GM23248 (cell line): ENCODE measurements around the gene L1CAM. TPM values are rescaled to one million over a fixed set of nuclear protein-coding genes. Genes with fewer than 3 reads are reported as not detected.

ENCODE experiments used
- DNase-seq: peaks from one replicate; pipeline ENCODE4 v3.0.0-alpha.2; 2015
- H2AFZ ChIP-seq: fragments of 200-600 bp; sonication (generic); 2 replicates; pipeline ENCODE4 v1.6.1; 2016; ENCODE audit warnings: antibody characterized with exemption
- H3F3A ChIP-seq: fragments of 200-600 bp; sonication (generic); 2 replicates; pipeline ENCODE4 v1.6.1; 2016; ENCODE audit warnings: mild to moderate bottlenecking, antibody characterized with exemption, mixed run types; ENCODE audit not compliant: insufficient read depth
- H3K27ac ChIP-seq: fragments of 200-600 bp; sonication (generic); 2 replicates; pipeline ENCODE4 v1.5.1; 2016; ENCODE audit warnings: mild to moderate bottlenecking
- H3K27me3 ChIP-seq: fragments of 200-600 bp; sonication (generic); replicated peaks from 2 replicates; pipeline ENCODE4 v1.6.1; 2016; ENCODE audit warnings: mild to moderate bottlenecking; ENCODE audit not compliant: insufficient read depth
- H3K36me3 ChIP-seq: fragments of 200-600 bp; sonication (generic); 2 replicates; pipeline ENCODE4 v1.6.1; 2016; ENCODE audit warnings: low read depth, mild to moderate bottlenecking
- H3K4me1 ChIP-seq: fragments of 200-600 bp; sonication (generic); 2 replicates; pipeline ENCODE4 v1.6.1; 2016; ENCODE audit warnings: mild to moderate bottlenecking; ENCODE audit not compliant: insufficient read depth
- H3K4me2 ChIP-seq: fragments of 200-600 bp; sonication (generic); one replicate; pipeline ENCODE4 v1.6.1; 2016; ENCODE audit warnings: mild to moderate bottlenecking; ENCODE audit not compliant: unreplicated experiment
- H3K4me3 ChIP-seq: fragments of 200-600 bp; sonication (generic); 2 replicates; pipeline ENCODE4 v1.5.1; 2016; ENCODE audit warnings: mild to moderate bottlenecking
- H3K79me2 ChIP-seq: fragments of 200-600 bp; sonication (generic); 2 replicates; pipeline ENCODE4 v1.6.1; 2016; ENCODE audit warnings: mild to moderate bottlenecking; ENCODE audit not compliant: insufficient read depth
- H3K9ac ChIP-seq: fragments of 200-600 bp; sonication (generic); 2 replicates; pipeline ENCODE4 v1.6.1; 2016; ENCODE audit warnings: mild to moderate bottlenecking
- H3K9me2 ChIP-seq: fragments of 200-600 bp; sonication (generic); 2 replicates; pipeline ENCODE4 v1.6.1; 2016; ENCODE audit warnings: mixed run types, mild to moderate bottlenecking, moderate library complexity; ENCODE audit not compliant: insufficient read depth
- H3K9me3 ChIP-seq: fragments of 200-600 bp; sonication (generic); one replicate; pipeline ENCODE4 v1.6.1; 2017; ENCODE audit warnings: low read depth
- H4K20me1 ChIP-seq: fragments of 200-600 bp; sonication (generic); 2 replicates; pipeline ENCODE4 v1.6.0; 2016; ENCODE audit not compliant: insufficient read depth
- EZH2 ChIP-seq: fragments of 200-600 bp; sonication (generic); IDR thresholded peaks from 2 replicates; pipeline ENCODE4 v1.6.1; 2018; ENCODE audit warnings: antibody characterized with exemption, mild to moderate bottlenecking; ENCODE audit not compliant: insufficient read depth, poor library complexity, severe bottlenecking
- EZH2phosphoT487 ChIP-seq: fragments of 200-600 bp; sonication (generic); IDR thresholded peaks from 2 replicates; pipeline ENCODE4 v1.6.1; 2018; ENCODE audit warnings: antibody characterized with exemption, moderate library complexity, mild to moderate bottlenecking, low read depth; ENCODE audit not compliant: insufficient read depth
- WGBS, 2 experiments: methylation state at CpG; one replicate each; pipeline ENCODE4 v1.1.6; 2015 to 2017; ENCODE audit warnings: low lambda C conversion rate in 2 of 2, low coverage in 1 of 2; ENCODE audit errors: missing lambda C conversion rate in 2 of 2; 5-methylcytosine and 5-hydroxymethylcytosine counted together
- in situ Hi-C: fragments of 300-500 bp; cut with MboI; formaldehyde crosslinking; loops from 2 replicates; pipeline ENCODE4 v1.15.0; 2020
- polyA plus RNA-seq: library from polyadenylated mRNA; unstranded; fragments of >200 nt; fragmentation: Nextera tagmentation; extraction: Ambion mirVana; gene quantifications from 2 replicates; pipeline ENCODE4 v1.2.1, GENCODE V29; 2016
- total RNA-seq: library from RNA; depleted of rRNA; stranded (reverse); fragments of >200 nt; shearing (Covaris generic); gene quantifications from 2 replicates; pipeline ENCODE4 v1.2.3, GENCODE V29; 2014

The L1CAM gene
- total and polyA plus RNA-seq, 2 experiments from 2014 or later: 0.38 to 1.9 TPM

DNA sequence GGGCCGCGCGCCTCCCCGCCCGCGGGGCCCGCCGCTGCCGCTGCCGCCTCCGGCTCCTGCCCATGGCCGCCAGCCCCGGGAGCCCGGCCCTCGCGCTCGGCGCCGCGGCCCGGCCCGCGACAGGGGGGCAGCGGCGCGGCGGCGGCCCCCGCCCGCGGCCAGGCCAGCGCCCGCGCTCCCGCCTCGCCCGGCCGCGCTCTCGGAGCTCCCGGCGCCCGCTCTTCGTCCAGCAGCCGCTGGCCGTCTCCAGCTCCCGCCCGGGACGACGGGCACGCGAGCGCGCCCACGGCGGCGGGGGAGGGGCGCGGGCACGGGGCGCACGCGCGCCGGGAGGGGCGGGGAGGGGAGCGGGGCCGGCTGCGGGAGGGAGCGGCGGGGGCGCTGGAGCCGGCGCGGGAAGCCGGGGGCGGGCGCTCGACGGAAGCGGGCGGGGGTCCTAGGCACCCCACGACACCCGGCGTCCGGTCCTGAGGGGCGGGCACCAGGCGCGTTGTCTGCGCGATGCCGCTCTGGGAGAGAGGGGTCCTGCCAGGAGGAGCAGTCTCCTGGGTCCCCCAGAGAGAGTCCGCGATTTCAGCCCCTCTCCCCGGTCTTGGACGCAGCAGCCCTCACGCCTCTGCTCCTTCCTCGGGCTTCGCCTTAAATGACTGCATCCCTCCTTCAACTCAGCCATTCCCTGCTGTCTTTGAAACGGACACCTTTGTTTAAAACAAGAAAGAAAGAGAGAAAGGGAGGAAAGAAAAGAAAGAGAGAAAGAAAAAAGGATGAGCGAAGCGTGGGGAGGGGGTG lies 55.1 kb downstream of the L1CAM start:
- no peaks in the 10 kb centered on the region for H3K9me2 ChIP-seq
- no peak overlapping the region for H3K9ac ChIP-seq
- H3K36me3 ChIP-seq: no peaks in the 10 kb centered on the region
- no peaks in the 10 kb centered on the region for H3K4me1 ChIP-seq
- peak; percentile 11 for DNase-seq
- no peaks in the 10 kb centered on the region for H4K20me1 ChIP-seq
- H3K27ac ChIP-seq: no peak overlapping the region
- in situ Hi-C loops: no loop called here
- no peak overlapping the region for H3K4me3 ChIP-seq
- H3F3A ChIP-seq: no peaks in the 10 kb centered on the region
- TF ChIP-seq EZH2 (no peak), EZH2phosphoT487 (no peak)
- H2AFZ ChIP-seq: no peak overlapping the region
- no peaks in the 10 kb centered on the region for H3K79me2 ChIP-seq
- WGBS, 2 experiments: 11 to 31% methylated on average over 4 to 10 of the region's 102 CpGs
- no peaks in the 10 kb centered on the region for H3K9me3 ChIP-seq
- no peak overlapping the region for H3K4me2 ChIP-seq
- no peaks in the 10 kb centered on the region; the same call in 1 of the 2 replicates for H3K27me3 ChIP-seq

DNA sequence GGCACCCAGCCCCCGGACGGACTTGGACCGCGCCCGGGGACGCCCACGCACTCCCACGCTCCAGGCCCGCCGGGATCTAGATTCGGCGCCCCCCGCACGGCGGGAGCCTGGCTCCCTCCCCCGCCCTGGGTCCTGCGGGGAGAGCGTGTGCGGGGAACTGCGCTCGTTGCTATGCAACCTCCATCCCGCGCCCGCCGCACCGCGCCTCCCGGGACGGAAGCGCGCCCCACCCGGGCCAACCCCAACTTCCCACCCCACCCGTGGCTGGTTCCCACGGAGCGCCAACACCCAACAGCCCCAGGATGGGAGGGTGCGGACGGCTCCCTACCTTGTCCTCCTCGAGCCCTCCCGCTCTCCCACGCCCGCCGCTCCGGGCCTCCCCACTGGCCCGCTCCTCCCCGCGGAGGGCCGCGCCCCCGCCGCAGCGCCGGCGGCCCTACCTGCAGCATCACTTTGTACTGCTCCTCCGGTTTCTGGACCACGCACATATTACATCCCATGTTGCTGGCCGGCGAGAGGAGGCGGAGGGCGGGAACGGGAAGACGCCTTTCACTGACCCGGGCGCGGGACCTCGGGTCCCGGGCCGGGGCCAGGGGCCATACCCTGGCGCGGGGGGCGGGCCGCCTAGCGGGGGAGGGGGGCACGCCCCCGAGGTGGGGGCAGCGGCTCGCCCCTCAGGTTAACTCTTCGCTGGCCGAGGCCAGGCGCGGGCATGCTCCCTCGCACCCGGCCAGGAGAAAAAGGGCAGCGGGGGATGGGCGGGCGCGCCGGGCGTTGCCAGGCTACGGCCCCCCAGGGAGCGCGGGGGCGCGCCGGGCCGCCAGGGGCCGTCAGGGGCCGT lies 56.0 kb downstream of the L1CAM start, which contains the start of gene PDZD4:
TSS of gene PDZD4 (minus strand) at position 746 of the 841 bp plus-strand sequence. CDS start at position 500, 246 bp downstream.
- WGBS, 2 experiments: 0 to 3% methylated on average over 10 to 24 of the region's 97 CpGs

DNA sequence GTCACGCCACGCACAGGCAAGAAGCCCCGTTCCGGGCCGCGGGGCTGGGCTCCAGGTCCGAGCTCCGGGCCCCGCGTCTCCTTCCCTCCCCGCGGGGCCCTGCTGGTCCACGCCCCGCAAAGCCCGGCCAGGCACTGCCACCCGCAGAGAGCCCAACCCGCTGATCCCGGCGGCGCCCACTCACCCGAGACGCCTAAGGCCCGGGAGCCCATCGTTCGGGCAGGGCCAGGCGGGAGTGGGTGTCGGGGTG lies 56.5 kb downstream of the L1CAM start:
- Histone ChIP-seq H4K20me1 (no peaks in the 10 kb centered on the region), H3K9ac (no peak overlapping the region), H3K27ac (no peak overlapping the region), H3K9me2 (no peaks in the 10 kb centered on the region), H3K9me3 (no peaks in the 10 kb centered on the region), H3K4me2 (no peak overlapping the region), H3K27me3 (no peaks in the 10 kb centered on the region; the same call in 1 of the 2 replicates), H2AFZ (no peak overlapping the region), H3K36me3 (no peaks in the 10 kb centered on the region), H3K4me3 (no peak overlapping the region), H3K79me2 (no peaks in the 10 kb centered on the region), H3F3A (no peaks in the 10 kb centered on the region), H3K4me1 (no peaks in the 10 kb centered on the region)
- in situ Hi-C loops: no loop called here
- TF ChIP-seq EZH2phosphoT487 (peak; percentile 36; the same call in 1 of the 2 replicates), EZH2 (no peak)
- peak; percentile 19 for DNase-seq
- WGBS, 2 experiments: 1% methylated on average over 14 of the region's 27 CpGs; no CpG with 5 or more reads in 1 of the 2 experiments

More for the DNA sequence above, 56.0 kb downstream of the L1CAM start, which contains the start of gene PDZD4:
- H3F3A ChIP-seq: no peaks in the 10 kb centered on the region
- H3K9ac ChIP-seq: no peak within 1 kb of the TSS
- H4K20me1 ChIP-seq: no peaks in the 10 kb centered on the region
- no peaks in the 10 kb centered on the region for H3K79me2 ChIP-seq
- no peaks in the 10 kb centered on the region for H3K9me3 ChIP-seq
- peak; percentile 56; the same call in 1 of the 2 replicates for TF ChIP-seq EZH2phosphoT487
- peak; percentile 90 for TF ChIP-seq EZH2
- H3K27me3 ChIP-seq: no peaks in the 10 kb centered on the region; the same call in 1 of the 2 replicates
- peak; percentile 9 for DNase-seq
- in situ Hi-C loops: no loop called here
- H3K9me2 ChIP-seq: no peaks in the 10 kb centered on the region
- H3K27ac ChIP-seq: no peak within 1 kb of the TSS
- no peak within 1 kb of the TSS for H3K4me2 ChIP-seq
- no peaks in the 10 kb centered on the region for H3K36me3 ChIP-seq
- H3K4me1 ChIP-seq: no peaks in the 10 kb centered on the region
- 0 out of 2 replicates have a peak within 1 kb of the TSS, but pooled peaks have one; percentile 29 for H3K4me3 ChIP-seq
- H2AFZ ChIP-seq: no peak within 1 kb of the TSS

DNA sequence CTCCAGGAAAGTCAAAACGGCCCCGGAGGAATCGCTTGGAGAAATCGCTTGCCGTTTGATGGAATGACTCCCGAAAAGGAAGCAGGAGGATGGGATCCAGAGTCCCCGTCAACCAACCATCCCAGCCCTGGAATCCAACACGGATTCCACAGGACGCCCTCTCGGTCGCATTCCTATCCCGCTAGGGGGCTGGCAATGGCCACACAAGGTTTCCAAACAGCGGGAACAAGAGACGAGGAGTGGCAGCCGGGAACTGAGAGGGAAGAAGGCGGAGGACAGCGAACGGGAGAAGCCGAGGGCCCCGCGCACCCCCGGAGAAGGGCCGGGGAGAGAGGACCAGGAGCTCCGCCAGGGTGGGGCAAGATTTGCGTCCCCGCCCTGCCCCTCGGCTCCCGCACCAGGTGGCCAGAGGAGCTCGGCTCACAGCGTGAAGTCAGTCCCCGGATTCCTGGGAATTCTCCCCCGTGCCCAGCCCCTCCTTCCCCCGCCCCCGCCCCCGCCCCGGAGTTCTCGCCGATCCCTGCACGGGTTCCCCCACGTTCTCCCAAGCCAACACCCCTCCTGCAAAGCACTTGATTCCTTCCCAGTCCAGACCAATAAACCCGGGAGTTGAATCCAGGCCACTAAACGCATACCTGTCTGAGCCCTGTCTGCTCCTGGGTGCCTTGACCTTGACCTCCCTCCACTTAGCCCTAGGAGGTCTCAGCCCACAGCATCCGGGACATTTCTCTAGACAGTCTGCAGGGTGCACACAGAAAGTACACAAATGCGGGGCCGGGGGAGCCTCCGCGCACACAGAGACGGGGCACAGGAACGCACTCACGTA lies 57.0 kb downstream of the L1CAM start:
- Histone ChIP-seq H4K20me1 (no peaks in the 10 kb centered on the region), H3K27me3 (no peaks in the 10 kb centered on the region; the same call in 1 of the 2 replicates), H3K36me3 (no peaks in the 10 kb centered on the region), H3K4me2 (no peak overlapping the region), H3K79me2 (no peaks in the 10 kb centered on the region), H3K4me1 (no peaks in the 10 kb centered on the region), H3F3A (no peaks in the 10 kb centered on the region), H3K9ac (no peak overlapping the region), H3K27ac (no peak overlapping the region), H3K4me3 (no peak overlapping the region), H2AFZ (no peak overlapping the region), H3K9me3 (no peaks in the 10 kb centered on the region), H3K9me2 (no peaks in the 10 kb centered on the region)
- 6% methylated on average over 22 to 40 of the region's 50 CpGs for WGBS, 2 experiments
- DNase-seq: peak; percentile 6
- in situ Hi-C loops: no loop called here
- no peak for TF ChIP-seq EZH2
- peak; percentile 14; the same call in 1 of the 2 replicates for TF ChIP-seq EZH2phosphoT487
